MM.1S (cell line): ENCODE data around the gene HSDL1.

Experiments used
- CTCF ChIP-seq: fragments of 300-600 bp; sonication (generic); IDR thresholded peaks from 2 replicates; pipeline ENCODE4 v1.5.1; 2016; ENCODE audit warnings: antibody characterized with exemption, low read length, mixed read lengths
- EZH2 ChIP-seq: fragments of 300-600 bp; sonication (generic); optimal IDR thresholded peaks from 2 replicates; pipeline ENCODE3; 2017; ENCODE audit warnings: low read depth, mild to moderate bottlenecking, antibody characterized with exemption, low read length, mixed read lengths
- EZH2phosphoT487 ChIP-seq: fragments of 300-600 bp; sonication (generic); IDR thresholded peaks from 2 replicates; pipeline ENCODE4 v1.6.1; 2018; ENCODE audit warnings: antibody characterized with exemption, low read length

- TF ChIP-seq CTCF: no peak
- TF ChIP-seq EZH2phosphoT487: no peak
- TF ChIP-seq EZH2: no peak
Observed at GRCh38 chr16:84080813-84081212, 64.2 kb downstream of the HSDL1 start.
